Mammary epithelial cell (primary cell): ENCODE data around the gene HMSD.

Experiments used
- CTCF ChIP-seq, 2 donors: IDR thresholded peaks in 1 of 2; conservative IDR thresholded peaks in 1 of 2; 2 replicates each; pipeline ENCODE4 v1.5.1; 2011 to 2012; ENCODE audit warnings: inconsistent platforms in 2 of 2, low read length in 2 of 2, mild to moderate bottlenecking in 2 of 2, control low read depth in 1 of 2, low read depth in 1 of 2; ENCODE audit not compliant: insufficient read depth in 1 of 2; ENCODE audit errors: extremely low read depth in 1 of 2
- EZH2 ChIP-seq: IDR thresholded peaks from 2 replicates; pipeline ENCODE4 v1.6.1; 2012; ENCODE audit warnings: low read length, inconsistent platforms, borderline replicate concordance

GRCh38 chr18:63960891-63961290 is 11.8 kb downstream of the HMSD start:
- TF ChIP-seq CTCF (conservative IDR thresholded peaks at IDR 0.05 in 1 of 2, IDR thresholded peaks at IDR 0.05 in 1 of 2; ENCODE audit: extremely low read depth in 1 of 2, insufficient read depth in 1 of 2, low read depth in 1 of 2, low read length in 2 of 2) (no peak), EZH2 (no peak)
